ENCODE results near the gene GNB1L. TPM values are rescaled to one million over a fixed set of nuclear protein-coding genes. Genes with fewer than 3 reads are reported as not detected.

Gene GNB1L
- total and polyA plus RNA-seq, 2 experiments from 2014 or later = 3.5 to 5.5 TPM

DNA sequence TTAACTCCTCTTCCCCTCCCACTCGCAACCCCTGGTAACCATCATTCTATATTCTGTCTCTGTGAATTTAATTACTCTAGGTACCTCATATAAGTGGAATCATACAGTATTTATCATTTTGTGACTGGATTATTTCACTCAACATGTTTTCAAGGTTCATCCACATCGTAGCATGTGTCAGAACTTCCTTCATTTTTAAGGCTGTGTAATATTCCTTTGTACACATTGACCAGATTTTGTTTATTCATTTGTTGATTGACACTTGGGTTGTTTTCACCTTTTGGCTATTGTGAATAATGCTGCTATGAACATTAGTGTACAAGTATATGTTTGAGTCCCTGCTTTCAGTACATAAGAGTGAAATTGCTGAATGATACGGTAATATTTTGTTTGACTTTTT lies 2.7 kb upstream of the GNB1L start:
- Histone ChIP-seq H3K27ac (no peak overlapping the region), H3K4me1 (ENCODE audit: low read depth) (peaks cover 8% of the 10 kb centered on the region), H3K9me3 (ENCODE audit: low read depth) (no peaks in the 10 kb centered on the region), H3K27me3 (no peaks in the 10 kb centered on the region), H3K4me3 (no peak overlapping the region), H3K36me3 (no peaks in the 10 kb centered on the region)
- DNase-seq (ENCODE audit: low read depth in 1 of 2, low spot score in 1 of 2) = no peak
- no peak for TF ChIP-seq CTCF (IDR thresholded peaks at IDR 0.05; ENCODE audit: low read depth, low read length)

DNA sequence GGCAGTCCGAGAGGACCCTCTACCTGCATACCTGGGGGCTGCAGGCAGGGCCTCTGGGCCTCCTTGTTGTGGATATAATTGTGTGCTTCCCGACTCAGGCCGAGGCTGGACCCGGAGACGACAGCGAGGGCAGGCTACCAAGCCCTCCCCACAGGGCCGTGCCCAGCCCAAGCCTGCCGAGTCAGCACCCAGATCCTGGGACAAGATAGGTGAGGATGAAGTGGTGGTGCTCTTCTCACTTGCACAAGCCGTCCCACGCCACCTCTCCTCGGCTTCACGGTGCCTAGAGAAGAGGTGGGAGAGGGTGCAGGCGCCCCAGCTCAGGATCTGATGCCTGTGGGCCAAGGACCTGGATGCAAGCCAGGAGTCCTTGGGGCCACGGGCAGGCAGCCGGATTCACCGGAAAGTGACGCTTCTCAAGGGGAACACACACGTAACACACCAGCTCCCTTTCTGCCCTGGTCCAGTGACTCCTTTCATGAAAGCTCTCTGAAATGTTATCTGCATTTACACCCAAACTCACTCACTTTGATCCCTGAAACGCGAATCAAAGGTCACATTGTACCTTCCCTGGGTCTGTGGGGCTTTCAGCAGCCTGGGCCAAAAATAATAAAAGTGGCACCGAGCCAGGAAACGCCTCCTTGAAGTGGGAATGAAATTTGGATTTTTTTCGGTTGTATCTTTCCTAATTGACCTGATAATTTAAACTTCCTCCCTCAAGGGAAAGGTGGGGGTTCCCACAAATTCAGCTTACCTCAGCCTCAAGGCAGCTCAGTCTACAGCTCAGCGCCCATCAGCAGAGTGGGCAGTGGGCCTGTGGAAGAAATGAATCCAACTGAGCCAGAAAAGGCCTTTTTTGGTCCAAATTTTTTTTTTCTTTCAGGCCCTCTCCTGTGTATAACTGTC lies 1.1 kb upstream of the GNB1L start:
- Histone ChIP-seq H3K27me3 (no peaks in the 10 kb centered on the region), H3K4me3 (peak overlapping the region; percentile 80)
- TF ChIP-seq CTCF (IDR thresholded peaks at IDR 0.05; ENCODE audit: low read depth, low read length) = no peak

GRCh38 chr22:19853879-19854777 lies 546 bp downstream of the GNB1L start:
- TF ChIP-seq CTCF (IDR thresholded peaks at IDR 0.05; ENCODE audit: low read depth, low read length) = no peak
- peak overlapping the region; percentile 80 for H3K4me3 ChIP-seq
- no peaks in the 10 kb centered on the region for H3K27me3 ChIP-seq
- peaks cover 8% of the 10 kb centered on the region for H3K4me1 ChIP-seq (ENCODE audit: low read depth)
- H3K9me3 ChIP-seq (ENCODE audit: low read depth) = no peaks in the 10 kb centered on the region
- H3K36me3 ChIP-seq = peaks cover 10% of the 10 kb centered on the region
- peak overlapping the region; percentile 91 for H3K27ac ChIP-seq
- no peak for DNase-seq (ENCODE audit: low read depth in 1 of 2, low spot score in 1 of 2)

More for the DNA sequence above, 1.1 kb upstream of the GNB1L start:
- Histone ChIP-seq H3K9me3 (ENCODE audit: low read depth) (no peaks in the 10 kb centered on the region), H3K27ac (peak overlapping the region; percentile 76), H3K4me1 (ENCODE audit: low read depth) (peaks cover 8% of the 10 kb centered on the region), H3K36me3 (peaks cover 8% of the 10 kb centered on the region)
- peak in 1 of 2 donors; percentile 78 for DNase-seq (ENCODE audit: low read depth in 1 of 2, low spot score in 1 of 2)

GRCh38 chr22:19853058-19853878 lies 1.4 kb downstream of the GNB1L start:
- TF ChIP-seq CTCF (IDR thresholded peaks at IDR 0.05; ENCODE audit: low read depth, low read length) = no peak
- peak overlapping the region; percentile 91 for H3K27ac ChIP-seq
- peak overlapping the region; percentile 80 for H3K4me3 ChIP-seq
- H3K27me3 ChIP-seq = no peaks in the 10 kb centered on the region
- H3K36me3 ChIP-seq = peaks cover 10% of the 10 kb centered on the region
- DNase-seq (ENCODE audit: low read depth in 1 of 2, low spot score in 1 of 2) = no peak
- peaks cover 8% of the 10 kb centered on the region for H3K4me1 ChIP-seq (ENCODE audit: low read depth)
- H3K9me3 ChIP-seq (ENCODE audit: low read depth) = no peaks in the 10 kb centered on the region
